ENCODE results near the gene LAMTOR2.

LAMTOR2 gene

DNA sequence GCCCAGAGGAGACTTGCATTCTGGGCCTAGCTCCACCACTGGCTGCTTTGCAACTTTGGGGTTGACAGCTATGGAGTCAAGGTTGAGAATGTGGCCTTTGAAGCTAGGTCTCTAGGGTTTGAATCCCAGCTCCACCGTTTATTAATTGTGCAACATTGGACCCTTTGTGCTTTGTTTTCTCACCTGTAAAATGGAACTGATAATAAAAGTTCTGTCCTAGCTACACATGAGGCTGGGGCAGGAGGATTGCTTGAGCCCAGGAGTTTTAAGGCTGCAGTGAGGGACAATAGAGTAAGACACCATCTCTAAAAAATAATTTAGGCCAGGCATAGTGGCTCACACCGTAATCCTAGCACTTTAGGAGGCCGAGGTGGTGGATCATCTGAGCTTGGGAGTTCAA, 44.7 kb downstream of the LAMTOR2 start:
- no peak for DNase-seq (ENCODE audit: low spot score)

GRCh38 chr1:156100205-156100995, 45.8 kb downstream of the LAMTOR2 start:
- DNase-seq (ENCODE audit: low spot score): no peak

- no peak for DNase-seq (ENCODE audit: low spot score)
Measured at GRCh38 chr1:156101880-156102279, 47.3 kb downstream of the LAMTOR2 start.

- DNase-seq (ENCODE audit: low spot score): no peak
Measured at GRCh38 chr1:156102633-156103511, 48.3 kb downstream of the LAMTOR2 start.

DNA sequence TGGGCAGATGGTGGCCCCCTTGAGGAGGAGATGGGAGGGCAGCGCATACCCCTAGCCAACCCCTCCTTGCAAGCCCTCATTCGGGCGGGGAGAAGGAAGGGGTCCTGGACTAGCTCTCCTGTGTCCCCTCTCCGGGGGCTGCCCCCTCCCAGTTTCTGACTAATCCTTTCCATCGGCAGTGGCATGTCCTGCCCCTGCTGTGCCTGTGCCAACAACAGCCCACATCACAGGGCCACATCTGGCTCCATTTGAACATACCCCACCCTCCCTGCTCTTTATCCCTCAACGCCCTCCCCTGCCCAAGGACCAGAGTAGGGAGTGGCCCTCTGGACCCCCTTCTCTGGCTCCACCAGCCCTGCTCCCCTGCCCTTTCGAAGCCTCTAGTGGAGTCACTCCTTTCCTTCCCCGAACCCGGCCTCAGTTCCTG, 49.0 kb downstream of the LAMTOR2 start:
- DNase-seq (ENCODE audit: low spot score): peak; percentile 74

GRCh38 chr1:156104065-156104810, 49.7 kb downstream of the LAMTOR2 start:
- DNase-seq (ENCODE audit: low spot score): peak; percentile 86

GRCh38 chr1:156104861-156105832, 50.6 kb downstream of the LAMTOR2 start:
- DNase-seq (ENCODE audit: low spot score): no peak

GRCh38 chr1:156106624-156107488, 52.3 kb downstream of the LAMTOR2 start:
- no peak for DNase-seq (ENCODE audit: low spot score)

DNA sequence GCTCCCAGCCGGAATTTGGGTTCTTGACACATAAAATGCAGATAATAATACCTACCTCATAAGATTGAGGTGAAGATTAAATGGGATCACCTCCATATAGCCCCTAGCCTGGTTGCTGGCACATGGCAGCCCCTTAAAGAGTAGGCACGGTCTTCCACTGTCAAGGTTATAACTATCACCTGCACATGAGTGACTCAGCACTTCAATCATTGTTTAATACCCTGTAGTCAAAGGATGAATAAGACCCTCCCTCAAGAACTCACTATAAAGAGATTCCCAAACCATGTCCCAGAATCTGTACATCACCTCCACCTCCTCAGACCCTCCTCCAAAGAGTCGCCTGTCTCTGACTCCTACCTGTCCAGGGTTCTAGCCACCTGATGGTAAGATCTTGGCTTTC, 53.5 kb downstream of the LAMTOR2 start:
- DNase-seq (ENCODE audit: low spot score): no peak
